Nephron (organoid): ENCODE measurements around the gene ARHGEF2.
"Not testable (repeated sequence)": the region's sequence is repeated elsewhere in the genome, so short reads cannot be mapped to it uniquely, and the experiment has no call there.

Experiments
- H3K27ac Mint-ChIP-seq, 3 experiments: 2 replicates each; pipeline ENCODE4 v1.8.0; 2020; ENCODE audit warnings: mixed read lengths in 3 of 3, mild to moderate bottlenecking in 2 of 3, moderate library complexity in 1 of 3
- H3K27me3 Mint-ChIP-seq: 2 replicates; pipeline ENCODE4 v1.8.0; 2021; ENCODE audit warnings: low read depth, mild to moderate bottlenecking, moderate library complexity, mixed read lengths
- H3K36me3 Mint-ChIP-seq: 2 replicates; pipeline ENCODE4 v1.8.0; 2020; ENCODE audit warnings: low read depth, mixed read lengths
- H3K4me1 Mint-ChIP-seq: 2 replicates; pipeline ENCODE4 v1.8.0; 2020; ENCODE audit warnings: mixed read lengths
- H3K4me3 Mint-ChIP-seq, 3 experiments: 2 replicates each; pipeline ENCODE4 v1.8.0; 2020; ENCODE audit warnings: mild to moderate bottlenecking in 3 of 3, mixed read lengths in 3 of 3, moderate library complexity in 2 of 3
- H3K9me3 Mint-ChIP-seq: 2 replicates; pipeline ENCODE4 v1.8.0; 2020; ENCODE audit warnings: mixed read lengths
- TF ChIP-seq, protein P1 (sequence below), 3 experiments: fragments of 200-600 bp; sonication (generic); IDR thresholded peaks; one replicate each; pipeline ENCODE4 v1.5.0; 2021; ENCODE audit warnings: antibody characterized with exemption in 3 of 3; ENCODE audit not compliant: unreplicated experiment in 3 of 3

The ARHGEF2 gene

GRCh38 chr1:155989242-155990004, 11.1 kb upstream of the ARHGEF2 start:
- Mint-ChIP-seq H3K4me1 (peaks cover 16% of the 10 kb centered on the region), H3K27me3 (no peaks in the 10 kb centered on the region), H3K9me3 (no peaks in the 10 kb centered on the region)

DNA sequence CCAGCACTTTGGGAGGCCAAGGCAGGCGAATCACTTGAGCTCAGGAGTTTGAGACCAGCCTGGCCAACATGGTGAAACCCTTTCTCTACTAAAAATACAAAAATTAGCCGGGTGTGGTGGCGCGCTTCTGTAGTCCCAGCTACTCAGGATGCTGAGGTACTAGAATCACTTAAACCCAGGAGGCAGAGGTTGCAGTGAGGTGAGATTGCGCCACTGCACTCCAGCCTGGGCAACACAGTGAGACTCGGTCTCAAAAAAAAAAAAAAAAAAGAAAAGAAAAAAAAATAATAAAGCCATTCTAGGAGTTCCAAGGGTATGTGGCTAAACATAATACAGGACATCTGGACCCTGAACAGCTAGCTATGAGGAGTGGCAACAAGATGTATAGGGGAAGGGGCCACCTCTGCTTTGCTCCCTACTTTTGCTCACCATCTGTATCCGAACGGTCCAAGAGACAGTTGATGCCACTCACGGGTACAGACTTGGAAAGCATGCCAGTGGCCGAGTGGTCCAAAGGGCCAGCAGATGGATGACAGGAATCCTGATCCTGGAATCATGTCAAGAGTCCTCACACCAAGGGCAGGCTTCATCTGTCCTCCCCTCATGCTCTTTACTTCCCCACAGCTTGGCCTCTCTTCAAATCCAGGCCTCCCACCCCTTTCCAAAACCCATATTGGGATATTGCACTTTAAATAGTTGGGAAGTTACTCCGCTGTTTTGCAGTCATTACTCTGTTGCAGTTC, 6.7 kb upstream of the ARHGEF2 start:
- H3K9me3 Mint-ChIP-seq, H3K4me3 Mint-ChIP-seq, H3K36me3 Mint-ChIP-seq, H3K27me3 Mint-ChIP-seq: not testable (repeated sequence)
- Mint-ChIP-seq H3K4me1 (peaks cover 54% of the 10 kb centered on the region), H3K27ac (peak overlapping the region in 2 of 3 experiments; percentile 80 to 96)

More at GRCh38 chr1:155989242-155990004, 11.1 kb upstream of the ARHGEF2 start:
- peak overlapping the region in 2 of 3 experiments; percentile 14 to 26 for H3K27ac Mint-ChIP-seq
- TF ChIP-seq, protein P1, sequence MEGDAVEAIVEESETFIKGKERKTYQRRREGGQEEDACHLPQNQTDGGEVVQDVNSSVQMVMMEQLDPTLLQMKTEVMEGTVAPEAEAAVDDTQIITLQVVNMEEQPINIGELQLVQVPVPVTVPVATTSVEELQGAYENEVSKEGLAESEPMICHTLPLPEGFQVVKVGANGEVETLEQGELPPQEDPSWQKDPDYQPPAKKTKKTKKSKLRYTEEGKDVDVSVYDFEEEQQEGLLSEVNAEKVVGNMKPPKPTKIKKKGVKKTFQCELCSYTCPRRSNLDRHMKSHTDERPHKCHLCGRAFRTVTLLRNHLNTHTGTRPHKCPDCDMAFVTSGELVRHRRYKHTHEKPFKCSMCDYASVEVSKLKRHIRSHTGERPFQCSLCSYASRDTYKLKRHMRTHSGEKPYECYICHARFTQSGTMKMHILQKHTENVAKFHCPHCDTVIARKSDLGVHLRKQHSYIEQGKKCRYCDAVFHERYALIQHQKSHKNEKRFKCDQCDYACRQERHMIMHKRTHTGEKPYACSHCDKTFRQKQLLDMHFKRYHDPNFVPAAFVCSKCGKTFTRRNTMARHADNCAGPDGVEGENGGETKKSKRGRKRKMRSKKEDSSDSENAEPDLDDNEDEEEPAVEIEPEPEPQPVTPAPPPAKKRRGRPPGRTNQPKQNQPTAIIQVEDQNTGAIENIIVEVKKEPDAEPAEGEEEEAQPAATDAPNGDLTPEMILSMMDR (IDR thresholded peaks at IDR 0.05; ENCODE audit: unreplicated experiment in 3 of 3) = peak; percentile 96 to 98 (median 97)
- H3K4me3 Mint-ChIP-seq = no peak overlapping the region
- no peaks in the 10 kb centered on the region for H3K36me3 Mint-ChIP-seq

DNA sequence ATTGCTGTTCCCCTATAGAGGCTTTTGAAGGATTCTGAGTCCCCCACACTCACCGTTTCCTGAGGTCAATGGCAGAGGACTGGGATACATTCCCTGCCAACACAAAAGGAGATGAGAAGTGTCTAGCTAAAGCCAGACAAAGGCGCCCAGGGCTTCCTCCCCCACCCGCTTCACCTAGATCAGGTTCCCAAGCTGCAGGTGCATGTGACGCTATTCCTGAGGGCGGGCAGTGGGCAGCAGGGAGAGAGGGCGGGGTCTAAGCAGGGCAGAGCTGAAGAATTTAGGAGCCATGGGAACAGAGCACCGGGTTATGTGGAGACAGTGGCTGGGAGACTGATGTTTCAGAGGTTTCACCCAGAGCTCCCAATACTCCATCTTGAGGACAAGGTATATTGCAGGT, 6.0 kb upstream of the ARHGEF2 start:
- TF ChIP-seq, protein P1 (IDR thresholded peaks at IDR 0.05; ENCODE audit: unreplicated experiment in 3 of 3) = no peak
- Mint-ChIP-seq H3K36me3 (no peaks in the 10 kb centered on the region), H3K27me3 (peaks cover 4% of the 10 kb centered on the region), H3K9me3 (no peaks in the 10 kb centered on the region), H3K27ac (peak overlapping the region; percentile 27 to 96 (median 96)), H3K4me1 (peaks cover 60% of the 10 kb centered on the region), H3K4me3 (peak overlapping the region in 2 of 3 experiments; percentile 31 to 52)

GRCh38 chr1:155983191-155984024, 5.1 kb upstream of the ARHGEF2 start:
- peak overlapping the region; percentile 16 to 78 (median 57) for H3K4me3 Mint-ChIP-seq
- TF ChIP-seq, protein P1 (IDR thresholded peaks at IDR 0.05; ENCODE audit: unreplicated experiment in 3 of 3) = no peak
- H3K27ac Mint-ChIP-seq = peak overlapping the region; percentile 30 to 96 (median 96)
- peaks cover 4% of the 10 kb centered on the region for H3K27me3 Mint-ChIP-seq
- peaks cover 56% of the 10 kb centered on the region for H3K4me1 Mint-ChIP-seq
- H3K36me3 Mint-ChIP-seq = no peaks in the 10 kb centered on the region
- no peaks in the 10 kb centered on the region for H3K9me3 Mint-ChIP-seq

GRCh38 chr1:155982106-155982505, 3.8 kb upstream of the ARHGEF2 start:
- Mint-ChIP-seq H3K4me3 (peak overlapping the region in 2 of 3 experiments; percentile 61 to 78), H3K27ac (peak overlapping the region; percentile 95 to 96 (median 96)), H3K36me3 (no peaks in the 10 kb centered on the region), H3K4me1 (peaks cover 56% of the 10 kb centered on the region), H3K27me3 (peaks cover 4% of the 10 kb centered on the region), H3K9me3 (no peaks in the 10 kb centered on the region)
- TF ChIP-seq, protein P1 (IDR thresholded peaks at IDR 0.05; ENCODE audit: unreplicated experiment in 3 of 3) = no peak
